ENCODE results near the gene SCFD2. TPM values are rescaled to one million over a fixed set of nuclear protein-coding genes. Genes with fewer than 3 reads are reported as not detected.

Gene SCFD2
- total RNA-seq, 4 donors from 2014 or later = 24.7 to 49.2 (median 33.9) TPM

GRCh38 chr4:53064609-53065008, 301.3 kb downstream of the SCFD2 start:
- Histone ChIP-seq H3K9me3 (no peaks in the 10 kb centered on the region), H3K4me1 (no peaks in the 10 kb centered on the region), H3K27me3 (no peaks in the 10 kb centered on the region), H3K4me3 (no peak overlapping the region), H3K36me3 (peaks cover 0 to 4% (median 0%) of the 10 kb centered on the region in 3 donors), H3K27ac (no peak overlapping the region)
- TF ChIP-seq EP300 (IDR thresholded peaks at IDR 0.05) = no peak
- no peak for TF ChIP-seq CTCF (IDR thresholded peaks at IDR 0.05)
- no peak for TF ChIP-seq POLR2A (IDR thresholded peaks at IDR 0.05)
- DNase-seq (ENCODE audit: low spot score in 2 of 2) = no peak
- 0 to 34% methylated on average over 1 of the region's 1 CpG for WGBS, 2 donors

- Histone ChIP-seq H3K27me3 (no peaks in the 10 kb centered on the region), H3K9me3 (no peaks in the 10 kb centered on the region), H3K4me1 (peaks cover 0 to under 1% (median 0%) of the 10 kb centered on the region in 4 donors), H3K27ac (no peak overlapping the region), H3K4me3 (no peak overlapping the region), H3K36me3 (no peaks in the 10 kb centered on the region)
- DNase-seq (ENCODE audit: low spot score in 2 of 2) = no peak
- no peak for TF ChIP-seq POLR2A (IDR thresholded peaks at IDR 0.05)
- no peak for TF ChIP-seq CTCF (IDR thresholded peaks at IDR 0.05)
- TF ChIP-seq EP300 (IDR thresholded peaks at IDR 0.05) = no peak
- 94 to 97% methylated on average over 8 of the region's 8 CpGs for WGBS, 2 donors
Observed at GRCh38 chr4:53061091-53061850, 304.6 kb downstream of the SCFD2 start.

GRCh38 chr4:53060278-53060677, 305.6 kb downstream of the SCFD2 start:
- no peak for DNase-seq (ENCODE audit: low spot score in 2 of 2)
- TF ChIP-seq POLR2A (IDR thresholded peaks at IDR 0.05) = no peak
- no peak for TF ChIP-seq EP300 (IDR thresholded peaks at IDR 0.05)
- no peak for TF ChIP-seq CTCF (IDR thresholded peaks at IDR 0.05)
- H3K4me1 ChIP-seq = peaks cover 0 to 10% (median 0%) of the 10 kb centered on the region in 4 donors
- no peaks in the 10 kb centered on the region for H3K9me3 ChIP-seq
- no peak overlapping the region for H3K4me3 ChIP-seq
- WGBS, 2 donors = 80% methylated on average over 3 of the region's 3 CpGs
- H3K36me3 ChIP-seq = no peaks in the 10 kb centered on the region
- H3K27me3 ChIP-seq = no peaks in the 10 kb centered on the region
- H3K27ac ChIP-seq = no peak overlapping the region

GRCh38 chr4:53059871-53060270, 306.0 kb downstream of the SCFD2 start:
- WGBS, 2 donors = 91 to 96% methylated on average over 1 of the region's 1 CpG

More at GRCh38 chr4:53059871-53060270, 306.0 kb downstream of the SCFD2 start:
- no peak overlapping the region for H3K27ac ChIP-seq
- H3K27me3 ChIP-seq = no peaks in the 10 kb centered on the region
- no peak for DNase-seq (ENCODE audit: low spot score in 2 of 2)
- no peak overlapping the region for H3K4me3 ChIP-seq
- H3K9me3 ChIP-seq = no peaks in the 10 kb centered on the region
- peaks cover 0 to 12% (median 0%) of the 10 kb centered on the region in 4 donors for H3K4me1 ChIP-seq
- no peak for TF ChIP-seq CTCF (IDR thresholded peaks at IDR 0.05)
- no peak for TF ChIP-seq POLR2A (IDR thresholded peaks at IDR 0.05)
- no peak for TF ChIP-seq EP300 (IDR thresholded peaks at IDR 0.05)
- H3K36me3 ChIP-seq = no peaks in the 10 kb centered on the region
